ENCODE measurements around the gene EIF4E1B. TPM values are rescaled to one million over a fixed set of nuclear protein-coding genes. Genes with fewer than 3 reads are reported as not detected.

EIF4E1B gene
- total and polyA plus RNA-seq, 4 donors = not detected

GRCh38 chr5:176678584-176678983 is 48.1 kb downstream of the EIF4E1B start:
- Histone ChIP-seq H3K36me3 (ENCODE audit: control insufficient read depth in 4 of 4, insufficient read depth in 3 of 4, low read depth in 1 of 4, low read length in 3 of 4) (no peaks in the 10 kb centered on the region), H3K9me3 (ENCODE audit: control insufficient read depth in 4 of 4, low read length in 3 of 4) (no peaks in the 10 kb centered on the region), H3K27me3 (ENCODE audit: control insufficient read depth in 4 of 4, insufficient read depth in 4 of 4, low read length in 3 of 4) (peaks cover 2 to 13% (median 7%) of the 10 kb centered on the region in 4 donors), H3K4me3 (ENCODE audit: low read depth in 1 of 3, low read length in 3 of 3) (no peak overlapping the region), H3K4me1 (ENCODE audit: control insufficient read depth in 4 of 4, insufficient read depth in 4 of 4, low read length in 3 of 4) (no peaks in the 10 kb centered on the region), H3K27ac (ENCODE audit: low read depth in 1 of 2, low read length in 2 of 2) (no peak overlapping the region), H3K9ac (ENCODE audit: low read depth in 1 of 2, low read length in 2 of 2) (no peak overlapping the region)
- no peak for DNase-seq (ENCODE audit: low spot score)
- TF ChIP-seq ATF3 (IDR thresholded peaks at IDR 0.05) = no peak
- 84% methylated on average over 5 of the region's 5 CpGs for WGBS

DNA sequence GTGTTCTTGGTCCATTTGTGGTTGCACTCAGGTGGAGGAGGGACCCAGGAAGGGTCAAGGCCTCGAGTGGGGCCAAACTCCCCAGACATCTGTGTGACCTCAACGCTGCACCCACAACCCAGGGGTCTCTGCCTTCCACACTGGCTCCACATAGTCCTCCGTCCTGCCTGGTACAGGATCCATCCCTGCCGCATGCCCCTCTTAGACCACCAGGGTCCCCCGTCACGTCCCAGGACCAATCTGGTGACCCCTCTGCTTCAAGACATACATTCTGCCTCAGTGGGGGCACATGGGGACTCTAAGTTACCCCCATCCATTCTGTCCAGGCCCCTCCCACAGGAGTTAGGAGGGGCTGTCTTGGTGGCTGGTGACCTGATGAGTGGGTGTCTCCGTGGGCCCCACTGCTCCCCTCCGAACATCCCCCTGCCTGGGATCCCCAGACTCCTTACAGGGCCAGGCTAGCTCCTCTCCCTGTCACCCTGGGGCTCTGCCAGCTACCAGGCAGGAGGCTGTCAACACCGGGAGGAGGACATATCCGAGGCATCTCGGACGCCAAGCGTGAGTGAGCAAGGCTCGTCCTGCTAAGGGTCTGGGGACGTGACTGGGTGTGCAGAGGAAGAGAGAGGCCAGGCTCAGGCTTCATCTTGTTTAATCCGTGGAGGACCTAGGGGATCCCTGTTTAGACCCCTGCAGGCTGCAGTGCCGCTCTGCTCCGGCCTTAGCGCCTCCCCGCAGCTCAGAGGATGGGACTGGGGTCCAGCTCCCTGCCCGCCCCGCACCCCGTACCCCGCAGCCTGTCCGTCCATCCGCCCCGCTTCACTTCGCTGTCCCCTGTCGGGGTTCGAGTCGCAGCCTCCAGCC is 49.1 kb downstream of the EIF4E1B start:
- TF ChIP-seq YY1 (IDR thresholded peaks at IDR 0.05) (no peak), RAD21 (IDR thresholded peaks at IDR 0.05) (no peak), RXRA (IDR thresholded peaks at IDR 0.05) (no peak), SP1 (IDR thresholded peaks at IDR 0.05) (no peak), REST (IDR thresholded peaks at IDR 0.05) (no peak), ZBTB33 (IDR thresholded peaks at IDR 0.05) (no peak), HNF4A (conservative IDR thresholded peaks at IDR 0.05) (no peak), NR2F2 (IDR thresholded peaks at IDR 0.05) (no peak)
- no peaks in the 10 kb centered on the region for H3K4me1 ChIP-seq (ENCODE audit: control insufficient read depth in 4 of 4, insufficient read depth in 4 of 4, low read length in 3 of 4)
- no peaks in the 10 kb centered on the region for H3K36me3 ChIP-seq (ENCODE audit: control insufficient read depth in 4 of 4, insufficient read depth in 3 of 4, low read depth in 1 of 4, low read length in 3 of 4)
- no peak overlapping the region for H3K4me3 ChIP-seq (ENCODE audit: low read depth in 1 of 3, low read length in 3 of 3)
- H3K9ac ChIP-seq (ENCODE audit: low read depth in 1 of 2, low read length in 2 of 2) = no peak overlapping the region
- H3K9me3 ChIP-seq (ENCODE audit: control insufficient read depth in 4 of 4, low read length in 3 of 4) = no peaks in the 10 kb centered on the region
- peaks cover 2 to 13% (median 7%) of the 10 kb centered on the region in 4 donors for H3K27me3 ChIP-seq (ENCODE audit: control insufficient read depth in 4 of 4, insufficient read depth in 4 of 4, low read length in 3 of 4)
- 47% methylated on average over 31 of the region's 31 CpGs for WGBS
- no peak overlapping the region for H3K27ac ChIP-seq (ENCODE audit: low read depth in 1 of 2, low read length in 2 of 2)
- DNase-seq (ENCODE audit: low spot score) = no peak

GRCh38 chr5:176680226-176680563 is 49.7 kb downstream of the EIF4E1B start:
- no peak overlapping the region for H3K9ac ChIP-seq (ENCODE audit: low read depth in 1 of 2, low read length in 2 of 2)
- no peaks in the 10 kb centered on the region for H3K36me3 ChIP-seq (ENCODE audit: control insufficient read depth in 4 of 4, insufficient read depth in 3 of 4, low read depth in 1 of 4, low read length in 3 of 4)
- H3K4me1 ChIP-seq (ENCODE audit: control insufficient read depth in 4 of 4, insufficient read depth in 4 of 4, low read length in 3 of 4) = no peaks in the 10 kb centered on the region
- TF ChIP-seq CTCF (IDR thresholded peaks at IDR 0.05; ENCODE audit: low read depth, low read length, missing input control) (no peak), HNF4G (IDR thresholded peaks at IDR 0.05) (no peak), ATF3 (IDR thresholded peaks at IDR 0.05) (no peak), EGR1 (IDR thresholded peaks at IDR 0.05; ENCODE audit: low read depth in 2 of 2) (no peak), REST (IDR thresholded peaks at IDR 0.05) (no peak), RAD21 (IDR thresholded peaks at IDR 0.05) (no peak), GABPA (IDR thresholded peaks at IDR 0.05 in 1 of 2, conservative IDR thresholded peaks at IDR 0.05 in 1 of 2) (no peak), RXRA (IDR thresholded peaks at IDR 0.05) (no peak), JUND (IDR thresholded peaks at IDR 0.05) (no peak)
- no peak overlapping the region for H3K27ac ChIP-seq (ENCODE audit: low read depth in 1 of 2, low read length in 2 of 2)
- DNase-seq (ENCODE audit: low spot score) = no peak
- WGBS = 18% methylated on average over 32 of the region's 33 CpGs
- H3K27me3 ChIP-seq (ENCODE audit: control insufficient read depth in 4 of 4, insufficient read depth in 4 of 4, low read length in 3 of 4) = peaks cover 2 to 13% (median 7%) of the 10 kb centered on the region in 4 donors
- H3K9me3 ChIP-seq (ENCODE audit: control insufficient read depth in 4 of 4, low read length in 3 of 4) = no peaks in the 10 kb centered on the region
- no peak overlapping the region for H3K4me3 ChIP-seq (ENCODE audit: low read depth in 1 of 3, low read length in 3 of 3)

Data from liver (tissue), 9 donors.